ENCODE results near the gene ZNF277.
A peak's percentile ranks its signal among the peaks of the same experiment; 100 is the strongest.

ZNF277 gene

GRCh38 chr7:112160771-112161150, 45.7 kb upstream of the ZNF277 start:
- no peak for TF ChIP-seq ZNF70 (CRISPR knock-in tag; IDR thresholded peaks at IDR 0.05)
- TF ChIP-seq PATZ1 (CRISPR knock-in tag; IDR thresholded peaks at IDR 0.05; ENCODE audit: borderline replicate concordance), result peak; percentile 26; the same call in 1 of the 2 replicates
- TF ChIP-seq ZNF8 (CRISPR knock-in tag; IDR thresholded peaks at IDR 0.05), result peak; percentile 4; the same call in 1 of the 2 replicates
- peak; percentile 42 for ATAC-seq

- TF ChIP-seq TSHZ2 (CRISPR knock-in tag; IDR thresholded peaks at IDR 0.05) (no peak), GLIS3 (CRISPR knock-in tag; IDR thresholded peaks at IDR 0.05) (0 out of 2 replicates have a peak, but pooled peaks have one; percentile 53), ARNTL (CRISPR knock-in tag; IDR thresholded peaks at IDR 0.05; ENCODE audit: borderline replicate concordance, low read depth) (no peak), PPARA (CRISPR knock-in tag; IDR thresholded peaks at IDR 0.05; ENCODE audit: borderline replicate concordance) (no peak), CSRNP3 (CRISPR knock-in tag; IDR thresholded peaks at IDR 0.05) (no peak), OSR1 (CRISPR knock-in tag; IDR thresholded peaks at IDR 0.05) (no peak), ESRRG (CRISPR knock-in tag; IDR thresholded peaks at IDR 0.05) (no peak), CREB5 (CRISPR knock-in tag; IDR thresholded peaks at IDR 0.05; ENCODE audit: low read depth) (no peak), POU6F1 (CRISPR knock-in tag; IDR thresholded peaks at IDR 0.05; ENCODE audit: borderline replicate concordance, low read depth) (no peak), ZNF565 (CRISPR knock-in tag; conservative IDR thresholded peaks at IDR 0.05; ENCODE audit: low read depth) (no peak), BACH2 (CRISPR knock-in tag; IDR thresholded peaks at IDR 0.05; ENCODE audit: borderline replicate concordance) (no peak), ISL1 (CRISPR knock-in tag; IDR thresholded peaks at IDR 0.05) (peak; percentile 59), ZFP3 (CRISPR knock-in tag; IDR thresholded peaks at IDR 0.05) (0 out of 2 replicates have a peak, but pooled peaks have one; percentile 12), PATZ1 (CRISPR knock-in tag; IDR thresholded peaks at IDR 0.05; ENCODE audit: borderline replicate concordance) (peak; percentile 63), ZNF70 (CRISPR knock-in tag; IDR thresholded peaks at IDR 0.05) (no peak), RARB (CRISPR knock-in tag; IDR thresholded peaks at IDR 0.05) (no peak), ZC3H10 (CRISPR knock-in tag; IDR thresholded peaks at IDR 0.05) (no peak), CSDC2 (CRISPR knock-in tag; IDR thresholded peaks at IDR 0.05) (no peak)
- no peak for ATAC-seq
Observed at GRCh38 chr7:112161253-112162141, 45.0 kb upstream of the ZNF277 start.

All from SK-N-SH treated with all-trans-retinoic acid at 6 μM for 48 hours (cell line).